ENCODE results near the gene ZBTB40. TPM values are rescaled to one million over a fixed set of nuclear protein-coding genes. Genes with fewer than 3 reads are reported as not detected.

Gene ZBTB40
- total RNA-seq, 6 experiments from 2014 or later, result 8.8 to 12.2 (median 10.7) TPM

- Mint-ChIP-seq H3K36me3 (ENCODE audit: low read depth) (peaks cover 24% of the 10 kb centered on the region), H3K4me1 (ENCODE audit: low read depth) (peaks cover 19% of the 10 kb centered on the region), H3K27ac (no peak overlapping the region), H3K9me3 (no peaks in the 10 kb centered on the region), H3K27me3 (ENCODE audit: insufficient read depth) (no peaks in the 10 kb centered on the region), H3K4me3 (no peak overlapping the region)
- TF ChIP-seq, protein P1, sequence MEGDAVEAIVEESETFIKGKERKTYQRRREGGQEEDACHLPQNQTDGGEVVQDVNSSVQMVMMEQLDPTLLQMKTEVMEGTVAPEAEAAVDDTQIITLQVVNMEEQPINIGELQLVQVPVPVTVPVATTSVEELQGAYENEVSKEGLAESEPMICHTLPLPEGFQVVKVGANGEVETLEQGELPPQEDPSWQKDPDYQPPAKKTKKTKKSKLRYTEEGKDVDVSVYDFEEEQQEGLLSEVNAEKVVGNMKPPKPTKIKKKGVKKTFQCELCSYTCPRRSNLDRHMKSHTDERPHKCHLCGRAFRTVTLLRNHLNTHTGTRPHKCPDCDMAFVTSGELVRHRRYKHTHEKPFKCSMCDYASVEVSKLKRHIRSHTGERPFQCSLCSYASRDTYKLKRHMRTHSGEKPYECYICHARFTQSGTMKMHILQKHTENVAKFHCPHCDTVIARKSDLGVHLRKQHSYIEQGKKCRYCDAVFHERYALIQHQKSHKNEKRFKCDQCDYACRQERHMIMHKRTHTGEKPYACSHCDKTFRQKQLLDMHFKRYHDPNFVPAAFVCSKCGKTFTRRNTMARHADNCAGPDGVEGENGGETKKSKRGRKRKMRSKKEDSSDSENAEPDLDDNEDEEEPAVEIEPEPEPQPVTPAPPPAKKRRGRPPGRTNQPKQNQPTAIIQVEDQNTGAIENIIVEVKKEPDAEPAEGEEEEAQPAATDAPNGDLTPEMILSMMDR (IDR thresholded peaks at IDR 0.05), result no peak
- DNase-seq, result no peak
Observed at GRCh38 chr1:22508329-22508728, 56.7 kb downstream of the ZBTB40 start.

GRCh38 chr1:22508991-22509390 lies 57.3 kb downstream of the ZBTB40 start:
- TF ChIP-seq, protein P1 (IDR thresholded peaks at IDR 0.05), result no peak

DNA sequence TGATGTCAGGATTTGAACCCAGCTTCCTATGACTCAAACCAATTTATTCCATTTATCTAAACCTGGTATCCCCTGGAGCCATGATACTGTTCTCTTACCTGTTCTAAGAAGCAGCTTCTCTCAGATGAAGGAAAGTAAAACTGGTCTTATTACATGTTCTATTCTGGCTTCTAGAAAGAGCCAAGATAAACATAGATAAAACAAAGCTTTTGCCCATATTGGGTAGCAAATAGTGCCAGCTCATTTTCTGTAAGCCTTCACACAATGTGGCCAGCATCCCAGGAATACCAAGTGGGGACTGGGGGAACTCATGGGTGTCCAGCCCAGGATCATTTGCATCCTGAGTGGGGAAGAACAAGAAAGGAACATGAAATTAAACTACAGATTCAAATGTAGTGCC lies 58.2 kb downstream of the ZBTB40 start:
- H3K4me3 Mint-ChIP-seq, result no peak overlapping the region
- DNase-seq, result no peak
- peaks cover 8% of the 10 kb centered on the region; the same call in 1 of the 2 replicates for H3K4me1 Mint-ChIP-seq (ENCODE audit: low read depth)
- H3K27me3 Mint-ChIP-seq (ENCODE audit: insufficient read depth), result no peaks in the 10 kb centered on the region
- H3K36me3 Mint-ChIP-seq (ENCODE audit: low read depth), result peaks cover 25% of the 10 kb centered on the region
- TF ChIP-seq, protein P1 (IDR thresholded peaks at IDR 0.05), result no peak
- no peaks in the 10 kb centered on the region for H3K9me3 Mint-ChIP-seq
- no peak overlapping the region for H3K27ac Mint-ChIP-seq

More at GRCh38 chr1:22508991-22509390, 57.3 kb downstream of the ZBTB40 start:
- H3K27ac Mint-ChIP-seq, result no peak overlapping the region
- H3K27me3 Mint-ChIP-seq (ENCODE audit: insufficient read depth), result no peaks in the 10 kb centered on the region
- H3K36me3 Mint-ChIP-seq (ENCODE audit: low read depth), result peaks cover 24% of the 10 kb centered on the region
- peaks cover 13% of the 10 kb centered on the region for H3K4me1 Mint-ChIP-seq (ENCODE audit: low read depth)
- H3K4me3 Mint-ChIP-seq, result no peak overlapping the region
- no peak for DNase-seq
- H3K9me3 Mint-ChIP-seq, result no peaks in the 10 kb centered on the region

GRCh38 chr1:22512873-22513272 lies 61.2 kb downstream of the ZBTB40 start:
- peaks cover 26% of the 10 kb centered on the region for H3K36me3 Mint-ChIP-seq (ENCODE audit: low read depth)
- no peaks in the 10 kb centered on the region for H3K9me3 Mint-ChIP-seq
- H3K27me3 Mint-ChIP-seq (ENCODE audit: insufficient read depth), result no peaks in the 10 kb centered on the region
- TF ChIP-seq, protein P1 (IDR thresholded peaks at IDR 0.05), result no peak
- DNase-seq, result no peak
- H3K27ac Mint-ChIP-seq, result no peak overlapping the region
- H3K4me1 Mint-ChIP-seq (ENCODE audit: low read depth), result peaks cover 8% of the 10 kb centered on the region; the same call in 1 of the 2 replicates
- no peak overlapping the region for H3K4me3 Mint-ChIP-seq

DNA sequence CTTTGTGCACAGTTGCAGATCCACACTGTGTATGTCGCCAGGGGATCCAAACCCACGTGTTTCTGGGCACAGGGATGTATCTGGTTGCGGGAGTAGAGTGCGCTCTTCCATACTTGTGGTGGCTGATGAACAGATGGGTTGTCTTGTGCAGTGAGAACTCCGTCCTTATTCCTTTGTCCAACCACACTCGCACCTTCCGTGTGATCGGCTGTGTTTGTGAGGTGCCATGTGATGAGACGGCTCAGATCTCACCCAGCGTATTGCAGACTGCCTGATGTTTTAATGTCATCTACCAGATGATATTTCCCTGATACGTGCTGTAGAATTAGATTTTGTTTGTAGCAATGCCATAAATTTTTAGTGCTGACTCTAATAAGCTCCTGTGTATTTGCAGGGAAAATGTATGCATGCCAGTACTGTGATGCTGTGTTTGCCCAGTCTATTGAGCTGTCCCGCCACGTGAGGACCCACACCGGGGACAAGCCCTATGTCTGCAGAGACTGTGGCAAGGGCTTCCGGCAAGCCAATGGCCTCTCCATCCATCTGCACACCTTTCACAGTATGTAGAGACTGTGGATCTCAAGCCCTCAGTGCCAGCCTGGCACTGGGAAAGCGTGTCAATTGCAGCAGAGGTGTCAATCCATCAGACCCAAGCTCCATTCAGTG lies 65.4 kb downstream of the ZBTB40 start:
- no peak for DNase-seq
- Mint-ChIP-seq H3K4me3 (no peak overlapping the region), H3K27ac (no peak overlapping the region), H3K27me3 (ENCODE audit: insufficient read depth) (no peaks in the 10 kb centered on the region), H3K9me3 (no peaks in the 10 kb centered on the region), H3K36me3 (ENCODE audit: low read depth) (peaks cover 19% of the 10 kb centered on the region; the same call in 1 of the 2 replicates), H3K4me1 (ENCODE audit: low read depth) (no peaks in the 10 kb centered on the region)
- TF ChIP-seq, protein P1 (IDR thresholded peaks at IDR 0.05), result no peak
